Hepatocyte (in vitro differentiated cells): ENCODE measurements around the gene EREG. TPM values are rescaled to one million over a fixed set of nuclear protein-coding genes. Genes with fewer than 3 reads are reported as not detected.

Experiments
- DNase-seq: peaks from one replicate; pipeline ENCODE4 v3.0.0-alpha.2; 2016; ENCODE audit warnings: low spot score
- H2AFZ ChIP-seq: fragments of 200-600 bp; sonication (generic); 2 replicates; pipeline ENCODE4 v1.6.0; 2016; ENCODE audit warnings: antibody characterized with exemption, mild to moderate bottlenecking
- H3K27ac ChIP-seq: fragments of 200-600 bp; sonication (generic); 2 replicates; pipeline ENCODE4 v1.5.1; 2016; ENCODE audit warnings: mild to moderate bottlenecking
- H3K27me3 ChIP-seq: fragments of 200-600 bp; sonication (generic); 2 replicates; pipeline ENCODE4 v1.6.1; 2016
- H3K36me3 ChIP-seq: fragments of 200-600 bp; sonication (generic); replicated peaks from 2 replicates; pipeline ENCODE4 v1.5.1; 2016; ENCODE audit warnings: low read depth; ENCODE audit not compliant: insufficient read depth
- H3K4me1 ChIP-seq: fragments of 200-600 bp; sonication (generic); 2 replicates; pipeline ENCODE4 v1.5.1; 2016; ENCODE audit warnings: mild to moderate bottlenecking, moderate library complexity; ENCODE audit not compliant: insufficient read depth
- H3K4me2 ChIP-seq: fragments of 200-600 bp; sonication (generic); 2 replicates; pipeline ENCODE4 v1.6.0; 2016
- H3K4me3 ChIP-seq: fragments of 200-600 bp; sonication (generic); 2 replicates; pipeline ENCODE4 v1.5.1; 2016; ENCODE audit warnings: mild to moderate bottlenecking
- H3K79me2 ChIP-seq: fragments of 200-600 bp; sonication (generic); 2 replicates; pipeline ENCODE4 v1.6.0; 2017; ENCODE audit warnings: mild to moderate bottlenecking
- H3K9me2 ChIP-seq: fragments of 200-600 bp; sonication (generic); replicated peaks from 2 replicates; pipeline ENCODE4 v1.6.0; 2017; ENCODE audit warnings: mild to moderate bottlenecking; ENCODE audit not compliant: insufficient read depth
- H3K9me3 ChIP-seq: fragments of 200-600 bp; sonication (generic); 2 replicates; pipeline ENCODE4 v1.5.1; 2016; ENCODE audit warnings: low read depth, mild to moderate bottlenecking
- H4K20me1 ChIP-seq: fragments of 200-600 bp; sonication (generic); 2 replicates; pipeline ENCODE4 v1.6.0; 2016; ENCODE audit warnings: mild to moderate bottlenecking; ENCODE audit not compliant: insufficient read depth, poor library complexity, severe bottlenecking
- CTCF ChIP-seq: fragments of 200-600 bp; sonication (generic); IDR thresholded peaks from 2 replicates; pipeline ENCODE4 v1.5.1; 2016; ENCODE audit warnings: antibody characterized with exemption, mild to moderate bottlenecking; ENCODE audit not compliant: poor library complexity
- EZH2 ChIP-seq: fragments of 200-600 bp; sonication (generic); IDR thresholded peaks from 2 replicates; pipeline ENCODE4 v1.6.1; 2016; ENCODE audit warnings: antibody characterized with exemption, mild to moderate bottlenecking, borderline replicate concordance
- EZH2phosphoT487 ChIP-seq: fragments of 200-600 bp; sonication (generic); IDR thresholded peaks from one replicate; pipeline ENCODE4 v1.6.1; 2018; ENCODE audit warnings: antibody characterized with exemption, mild to moderate bottlenecking, low read depth, moderate library complexity; ENCODE audit not compliant: unreplicated experiment, severe bottlenecking
- WGBS: methylation state at CpG from one replicate; pipeline ENCODE4 v1.1.6; 2016; ENCODE audit warnings: low lambda C conversion rate; ENCODE audit errors: missing lambda C conversion rate; 5-methylcytosine and 5-hydroxymethylcytosine counted together
- polyA plus RNA-seq: library from polyadenylated mRNA; unstranded; fragments of >200 nt; fragmentation: Nextera tagmentation; extraction: Ambion mirVana; gene quantifications from 2 replicates; pipeline ENCODE4 v1.2.1, GENCODE V29; 2016
- total RNA-seq: library from RNA; depleted of rRNA; stranded (reverse); fragments of >200 nt; gene quantifications from 2 replicates; pipeline ENCODE4 v1.2.3, GENCODE V29; 2014

Gene EREG
- total and polyA plus RNA-seq, 2 experiments from 2014 or later = 4.5 to 18.9 TPM

DNA sequence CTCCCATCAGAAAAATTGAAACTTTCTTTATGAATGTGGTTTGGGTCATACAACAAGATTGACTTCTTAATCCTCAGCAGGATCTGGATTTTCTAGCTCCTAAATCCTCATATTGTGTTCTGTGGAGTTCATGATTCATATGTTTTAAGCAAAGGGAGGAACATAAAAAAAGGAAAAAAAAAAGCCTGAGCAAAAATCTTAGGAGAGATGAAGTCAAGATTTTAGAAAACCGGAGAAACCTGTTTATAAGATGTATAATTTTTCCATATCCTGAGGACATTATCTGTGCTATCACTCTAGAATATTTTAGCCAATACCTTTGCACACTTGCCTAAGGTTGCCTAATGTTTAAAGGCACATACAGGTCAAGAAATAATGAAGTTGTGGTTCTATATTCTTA, 7.0 kb upstream of the EREG start:
- no peak overlapping the region for H3K4me2 ChIP-seq
- 82% methylated on average over 1 of the region's 1 CpG for WGBS

DNA sequence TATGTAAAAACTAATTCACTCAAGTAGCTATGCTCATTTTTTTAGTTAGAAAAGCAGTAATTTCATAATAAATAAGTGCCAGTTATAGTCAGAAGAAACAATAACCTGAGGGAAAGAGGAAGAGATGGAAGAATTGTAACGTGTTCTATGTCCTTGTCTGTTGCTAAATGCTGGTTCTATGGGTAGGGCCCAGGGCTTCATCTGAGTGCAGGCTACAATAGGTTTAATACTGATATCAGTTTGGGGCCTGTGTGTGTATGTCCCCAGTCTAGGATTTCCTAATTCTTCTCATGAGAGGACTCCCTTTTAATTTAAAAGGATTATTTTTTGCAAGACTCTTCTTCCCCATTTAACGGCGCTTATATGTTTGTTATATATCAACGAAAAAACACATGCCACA, 3.3 kb upstream of the EREG start:
- no peak overlapping the region for H2AFZ ChIP-seq
- H3K9me3 ChIP-seq = no peaks in the 10 kb centered on the region
- peaks cover 6% of the 10 kb centered on the region for H3K4me1 ChIP-seq
- no peak overlapping the region for H3K4me3 ChIP-seq
- 80% methylated on average over 4 of the region's 4 CpGs for WGBS
- no peaks in the 10 kb centered on the region for H4K20me1 ChIP-seq
- no peaks in the 10 kb centered on the region for H3K9me2 ChIP-seq
- no peak overlapping the region for H3K4me2 ChIP-seq
- TF ChIP-seq EZH2phosphoT487 = no peak
- H3K27me3 ChIP-seq = peaks cover 16% of the 10 kb centered on the region
- H3K27ac ChIP-seq = no peak overlapping the region
- peaks cover 3% of the 10 kb centered on the region for H3K79me2 ChIP-seq
- DNase-seq = no peak
- H3K36me3 ChIP-seq = no peaks in the 10 kb centered on the region

More for the DNA sequence above, 7.0 kb upstream of the EREG start:
- H3K9me2 ChIP-seq = no peaks in the 10 kb centered on the region
- TF ChIP-seq CTCF (no peak), EZH2phosphoT487 (no peak), EZH2 (no peak)
- H2AFZ ChIP-seq = no peak overlapping the region
- no peak overlapping the region for H3K4me3 ChIP-seq
- no peaks in the 10 kb centered on the region for H4K20me1 ChIP-seq
- DNase-seq = no peak
- no peaks in the 10 kb centered on the region for H3K36me3 ChIP-seq
- H3K27me3 ChIP-seq = no peaks in the 10 kb centered on the region
- no peaks in the 10 kb centered on the region for H3K4me1 ChIP-seq
- H3K9me3 ChIP-seq = no peaks in the 10 kb centered on the region
- no peak overlapping the region for H3K27ac ChIP-seq
- H3K79me2 ChIP-seq = no peaks in the 10 kb centered on the region

- Histone ChIP-seq H3K4me2 (no peak overlapping the region), H3K27ac (no peak overlapping the region), H3K9me3 (no peaks in the 10 kb centered on the region), H3K27me3 (peaks cover 20% of the 10 kb centered on the region), H4K20me1 (no peaks in the 10 kb centered on the region), H3K36me3 (no peaks in the 10 kb centered on the region), H3K9me2 (no peaks in the 10 kb centered on the region), H3K4me1 (peaks cover 6% of the 10 kb centered on the region), H3K4me3 (no peak overlapping the region), H3K79me2 (peaks cover 7% of the 10 kb centered on the region), H2AFZ (no peak overlapping the region)
- TF ChIP-seq EZH2phosphoT487 (no peak), CTCF (no peak), EZH2 (no peak)
- 94% methylated on average over 3 of the region's 3 CpGs for WGBS
- DNase-seq = no peak
Observed at GRCh38 chr4:74362347-74362746, 2.6 kb upstream of the EREG start.

DNA sequence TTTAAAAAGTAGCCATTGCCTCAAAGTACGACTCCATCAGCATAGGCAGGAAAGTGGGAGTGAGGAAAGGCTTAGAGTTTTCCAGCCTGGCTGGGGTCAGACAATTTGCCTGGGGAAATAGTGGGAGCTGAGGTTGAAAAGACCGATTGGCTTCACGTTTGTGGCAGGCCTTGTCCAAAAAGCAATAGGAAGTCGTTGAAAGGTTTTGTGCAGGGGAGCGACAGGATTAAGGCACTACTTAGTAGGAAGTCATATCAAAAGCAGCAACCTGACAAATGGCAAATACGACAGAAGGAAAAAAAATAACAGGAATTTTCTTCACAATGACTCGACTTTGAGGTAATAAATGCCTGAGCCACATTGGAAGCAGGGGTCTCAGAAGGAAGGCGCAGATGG, 691 bp upstream of the EREG start:
- Histone ChIP-seq H3K4me3 (no peak overlapping the region), H3K4me2 (peak overlapping the region; percentile 89), H3K79me2 (peaks cover 7% of the 10 kb centered on the region), H2AFZ (peak overlapping the region; percentile 56), H3K9me3 (no peaks in the 10 kb centered on the region), H3K36me3 (no peaks in the 10 kb centered on the region), H3K27me3 (peaks cover 20% of the 10 kb centered on the region), H4K20me1 (no peaks in the 10 kb centered on the region), H3K4me1 (peaks cover 6% of the 10 kb centered on the region), H3K27ac (peak overlapping the region; percentile 61), H3K9me2 (no peaks in the 10 kb centered on the region)
- TF ChIP-seq EZH2phosphoT487 = no peak
- TF ChIP-seq EZH2 = no peak
- TF ChIP-seq CTCF = no peak
- no peak for DNase-seq
- 41% methylated on average over 8 of the region's 8 CpGs for WGBS
